Measurements from ENCODE around the gene CDIP1. TPM values are rescaled to one million over a fixed set of nuclear protein-coding genes. Genes with fewer than 3 reads are reported as not detected.

CDIP1 gene
- total and polyA plus RNA-seq, 10 of the 15 experiments (the other 5 are each of a cell fraction or from before 2014, with no cell fraction given), result 6.1 to 32.4 (median 13.6) TPM

- TF ChIP-seq, protein P1, sequence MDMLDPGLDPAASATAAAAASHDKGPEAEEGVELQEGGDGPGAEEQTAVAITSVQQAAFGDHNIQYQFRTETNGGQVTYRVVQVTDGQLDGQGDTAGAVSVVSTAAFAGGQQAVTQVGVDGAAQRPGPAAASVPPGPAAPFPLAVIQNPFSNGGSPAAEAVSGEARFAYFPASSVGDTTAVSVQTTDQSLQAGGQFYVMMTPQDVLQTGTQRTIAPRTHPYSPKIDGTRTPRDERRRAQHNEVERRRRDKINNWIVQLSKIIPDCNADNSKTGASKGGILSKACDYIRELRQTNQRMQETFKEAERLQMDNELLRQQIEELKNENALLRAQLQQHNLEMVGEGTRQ (IDR thresholded peaks at IDR 0.05; ENCODE audit: borderline replicate concordance, low read depth, low read length), result no peak
- TF ChIP-seq E4F1 (IDR thresholded peaks at IDR 0.05; ENCODE audit: borderline replicate concordance, partially characterized antibody) (no peak), DPF2 (IDR thresholded peaks at IDR 0.05) (peak; percentile 77; the same call in 1 of the 2 replicates), ZSCAN29 (IDR thresholded peaks at IDR 0.05) (no peak), ZNF207 (IDR thresholded peaks at IDR 0.05; ENCODE audit: borderline replicate concordance) (peak; percentile 73; the same call in 1 of the 2 replicates), SRF (IDR thresholded peaks at IDR 0.05; ENCODE audit: low read depth in 2 of 2, low read length in 2 of 2) (0 out of 4 replicates have a peak, but pooled peaks of 1 of the 2 experiments have one; percentile 50), SP1 (IDR thresholded peaks at IDR 0.05; ENCODE audit: low read depth, low read length) (peak; percentile 85), SMARCA5 (IDR thresholded peaks at IDR 0.05) (peak; percentile 87; the same call in 1 of the 2 replicates), RCOR1 (conservative IDR thresholded peaks at IDR 0.05; ENCODE audit: low read depth, low read length) (no peak), ZNF687 (IDR thresholded peaks at IDR 0.05) (peak; percentile 33; the same call in 1 of the 2 replicates), CBFB (IDR thresholded peaks at IDR 0.05; ENCODE audit: low read depth) (no peak)
- TF ChIP-seq, protein P2, sequence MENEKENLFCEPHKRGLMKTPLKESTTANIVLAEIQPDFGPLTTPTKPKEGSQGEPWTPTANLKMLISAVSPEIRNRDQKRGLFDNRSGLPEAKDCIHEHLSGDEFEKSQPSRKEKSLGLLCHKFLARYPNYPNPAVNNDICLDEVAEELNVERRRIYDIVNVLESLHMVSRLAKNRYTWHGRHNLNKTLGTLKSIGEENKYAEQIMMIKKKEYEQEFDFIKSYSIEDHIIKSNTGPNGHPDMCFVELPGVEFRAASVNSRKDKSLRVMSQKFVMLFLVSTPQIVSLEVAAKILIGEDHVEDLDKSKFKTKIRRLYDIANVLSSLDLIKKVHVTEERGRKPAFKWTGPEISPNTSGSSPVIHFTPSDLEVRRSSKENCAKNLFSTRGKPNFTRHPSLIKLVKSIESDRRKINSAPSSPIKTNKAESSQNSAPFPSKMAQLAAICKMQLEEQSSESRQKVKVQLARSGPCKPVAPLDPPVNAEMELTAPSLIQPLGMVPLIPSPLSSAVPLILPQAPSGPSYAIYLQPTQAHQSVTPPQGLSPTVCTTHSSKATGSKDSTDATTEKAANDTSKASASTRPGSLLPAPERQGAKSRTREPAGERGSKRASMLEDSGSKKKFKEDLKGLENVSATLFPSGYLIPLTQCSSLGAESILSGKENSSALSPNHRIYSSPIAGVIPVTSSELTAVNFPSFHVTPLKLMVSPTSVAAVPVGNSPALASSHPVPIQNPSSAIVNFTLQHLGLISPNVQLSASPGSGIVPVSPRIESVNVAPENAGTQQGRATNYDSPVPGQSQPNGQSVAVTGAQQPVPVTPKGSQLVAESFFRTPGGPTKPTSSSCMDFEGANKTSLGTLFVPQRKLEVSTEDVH (IDR thresholded peaks at IDR 0.05; ENCODE audit: low read depth, partially characterized antibody), result no peak
- TF ChIP-seq, protein P3, sequence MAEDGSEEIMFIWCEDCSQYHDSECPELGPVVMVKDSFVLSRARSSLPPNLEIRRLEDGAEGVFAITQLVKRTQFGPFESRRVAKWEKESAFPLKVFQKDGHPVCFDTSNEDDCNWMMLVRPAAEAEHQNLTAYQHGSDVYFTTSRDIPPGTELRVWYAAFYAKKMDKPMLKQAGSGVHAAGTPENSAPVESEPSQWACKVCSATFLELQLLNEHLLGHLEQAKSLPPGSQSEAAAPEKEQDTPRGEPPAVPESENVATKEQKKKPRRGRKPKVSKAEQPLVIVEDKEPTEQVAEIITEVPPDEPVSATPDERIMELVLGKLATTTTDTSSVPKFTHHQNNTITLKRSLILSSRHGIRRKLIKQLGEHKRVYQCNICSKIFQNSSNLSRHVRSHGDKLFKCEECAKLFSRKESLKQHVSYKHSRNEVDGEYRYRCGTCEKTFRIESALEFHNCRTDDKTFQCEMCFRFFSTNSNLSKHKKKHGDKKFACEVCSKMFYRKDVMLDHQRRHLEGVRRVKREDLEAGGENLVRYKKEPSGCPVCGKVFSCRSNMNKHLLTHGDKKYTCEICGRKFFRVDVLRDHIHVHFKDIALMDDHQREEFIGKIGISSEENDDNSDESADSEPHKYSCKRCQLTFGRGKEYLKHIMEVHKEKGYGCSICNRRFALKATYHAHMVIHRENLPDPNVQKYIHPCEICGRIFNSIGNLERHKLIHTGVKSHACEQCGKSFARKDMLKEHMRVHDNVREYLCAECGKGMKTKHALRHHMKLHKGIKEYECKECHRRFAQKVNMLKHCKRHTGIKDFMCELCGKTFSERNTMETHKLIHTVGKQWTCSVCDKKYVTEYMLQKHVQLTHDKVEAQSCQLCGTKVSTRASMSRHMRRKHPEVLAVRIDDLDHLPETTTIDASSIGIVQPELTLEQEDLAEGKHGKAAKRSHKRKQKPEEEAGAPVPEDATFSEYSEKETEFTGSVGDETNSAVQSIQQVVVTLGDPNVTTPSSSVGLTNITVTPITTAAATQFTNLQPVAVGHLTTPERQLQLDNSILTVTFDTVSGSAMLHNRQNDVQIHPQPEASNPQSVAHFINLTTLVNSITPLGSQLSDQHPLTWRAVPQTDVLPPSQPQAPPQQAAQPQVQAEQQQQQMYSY (CRISPR knock-in tag; IDR thresholded peaks at IDR 0.05), result no peak
Observed at GRCh38 chr16:4475880-4476788, 62.4 kb downstream of the CDIP1 start, which contains the start of gene HMOX2 (continued).

Measured in GM12878 (cell line).